ENCODE results near the gene IGSF21. TPM values are rescaled to one million over a fixed set of nuclear protein-coding genes. Genes with fewer than 3 reads are reported as not detected.

Gene IGSF21
- total RNA-seq, 1 experiment from 2014 or later: not detected

DNA sequence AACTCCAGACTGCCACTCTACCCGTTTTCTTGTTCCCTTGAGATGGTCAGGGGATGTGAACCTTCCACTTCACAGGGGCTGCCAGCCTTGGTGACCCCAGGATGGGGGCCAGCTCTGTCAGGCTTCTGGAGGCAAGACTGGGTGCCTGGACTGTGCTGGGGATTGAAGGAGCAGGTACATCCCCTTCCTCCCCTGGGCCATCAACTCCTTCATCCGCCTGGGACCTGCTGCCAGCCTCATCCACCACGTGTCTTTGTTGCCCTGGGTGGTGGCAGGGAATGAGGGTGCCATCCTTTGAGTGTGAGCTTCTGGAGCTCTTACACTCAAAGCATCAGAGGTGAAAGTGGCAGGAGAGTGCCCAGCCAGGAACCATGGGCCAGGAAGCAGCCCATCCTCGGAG, 139.6 kb downstream of the IGSF21 start:
- BruUV-seq (replicated peaks): no TSS peak
- Mint-ChIP-seq H3K4me1 (ENCODE audit: insufficient read depth, unreplicated experiment) (no peaks in the 10 kb centered on the region), H3K36me3 (ENCODE audit: insufficient read depth, unreplicated experiment) (no peaks in the 10 kb centered on the region), H3K27me3 (ENCODE audit: insufficient read depth, unreplicated experiment) (peaks cover 38% of the 10 kb centered on the region), H3K27ac (ENCODE audit: low read depth, unreplicated experiment) (no peak overlapping the region), H3K9me3 (ENCODE audit: unreplicated experiment) (peaks cover 8% of the 10 kb centered on the region), H3K4me3 (ENCODE audit: unreplicated experiment) (no peak overlapping the region)
- intact Hi-C loops (cut with micrococcal nuclease): no loop called here
- TF ChIP-seq, protein P1, sequence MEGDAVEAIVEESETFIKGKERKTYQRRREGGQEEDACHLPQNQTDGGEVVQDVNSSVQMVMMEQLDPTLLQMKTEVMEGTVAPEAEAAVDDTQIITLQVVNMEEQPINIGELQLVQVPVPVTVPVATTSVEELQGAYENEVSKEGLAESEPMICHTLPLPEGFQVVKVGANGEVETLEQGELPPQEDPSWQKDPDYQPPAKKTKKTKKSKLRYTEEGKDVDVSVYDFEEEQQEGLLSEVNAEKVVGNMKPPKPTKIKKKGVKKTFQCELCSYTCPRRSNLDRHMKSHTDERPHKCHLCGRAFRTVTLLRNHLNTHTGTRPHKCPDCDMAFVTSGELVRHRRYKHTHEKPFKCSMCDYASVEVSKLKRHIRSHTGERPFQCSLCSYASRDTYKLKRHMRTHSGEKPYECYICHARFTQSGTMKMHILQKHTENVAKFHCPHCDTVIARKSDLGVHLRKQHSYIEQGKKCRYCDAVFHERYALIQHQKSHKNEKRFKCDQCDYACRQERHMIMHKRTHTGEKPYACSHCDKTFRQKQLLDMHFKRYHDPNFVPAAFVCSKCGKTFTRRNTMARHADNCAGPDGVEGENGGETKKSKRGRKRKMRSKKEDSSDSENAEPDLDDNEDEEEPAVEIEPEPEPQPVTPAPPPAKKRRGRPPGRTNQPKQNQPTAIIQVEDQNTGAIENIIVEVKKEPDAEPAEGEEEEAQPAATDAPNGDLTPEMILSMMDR (IDR thresholded peaks at IDR 0.05; ENCODE audit: unreplicated experiment): no peak
- no peak for DNase-seq (ENCODE audit: unreplicated experiment)
- POLR2A ChIA-PET: no interaction called here
- CTCF ChIA-PET: interaction anchor here (0.7 to 1.4 kb wide), 2 partner anchors 62 to 586 kb away, joined by 3 read pairs; no protein-coding TSS in a partner anchor

DNA sequence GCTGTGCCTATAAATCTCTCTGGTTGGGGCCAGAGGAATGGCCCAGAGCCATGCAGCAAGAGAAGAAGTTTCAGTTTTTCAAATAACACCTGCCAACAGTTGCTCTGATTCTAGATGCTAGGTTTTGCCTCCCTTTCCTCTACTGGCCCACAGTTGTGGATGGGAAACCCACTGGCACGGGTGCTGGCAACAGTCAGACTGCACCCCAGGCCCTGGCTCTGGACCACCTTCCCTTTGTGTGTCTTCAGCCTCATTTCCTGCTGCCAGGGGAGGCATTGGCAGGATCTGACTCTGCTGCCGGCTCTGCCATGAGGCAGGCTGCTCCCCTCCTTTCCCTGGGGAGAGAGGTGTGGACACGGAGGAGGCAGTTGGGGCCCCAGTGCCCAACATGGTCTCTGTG, 142.0 kb downstream of the IGSF21 start:
- H3K27ac Mint-ChIP-seq (ENCODE audit: low read depth, unreplicated experiment): no peak overlapping the region
- H3K9me3 Mint-ChIP-seq (ENCODE audit: unreplicated experiment): peaks cover 8% of the 10 kb centered on the region
- no peaks in the 10 kb centered on the region for H3K36me3 Mint-ChIP-seq (ENCODE audit: insufficient read depth, unreplicated experiment)
- CTCF ChIA-PET: no interaction called here
- TF ChIP-seq, protein P1 (IDR thresholded peaks at IDR 0.05; ENCODE audit: unreplicated experiment): no peak
- DNase-seq (ENCODE audit: unreplicated experiment): no peak
- BruUV-seq (replicated peaks): no TSS peak
- intact Hi-C loops (cut with micrococcal nuclease): no loop called here
- POLR2A ChIA-PET: no interaction called here
- H3K27me3 Mint-ChIP-seq (ENCODE audit: insufficient read depth, unreplicated experiment): peaks cover 24% of the 10 kb centered on the region
- no peak overlapping the region for H3K4me3 Mint-ChIP-seq (ENCODE audit: unreplicated experiment)
- H3K4me1 Mint-ChIP-seq (ENCODE audit: insufficient read depth, unreplicated experiment): no peaks in the 10 kb centered on the region

DNA sequence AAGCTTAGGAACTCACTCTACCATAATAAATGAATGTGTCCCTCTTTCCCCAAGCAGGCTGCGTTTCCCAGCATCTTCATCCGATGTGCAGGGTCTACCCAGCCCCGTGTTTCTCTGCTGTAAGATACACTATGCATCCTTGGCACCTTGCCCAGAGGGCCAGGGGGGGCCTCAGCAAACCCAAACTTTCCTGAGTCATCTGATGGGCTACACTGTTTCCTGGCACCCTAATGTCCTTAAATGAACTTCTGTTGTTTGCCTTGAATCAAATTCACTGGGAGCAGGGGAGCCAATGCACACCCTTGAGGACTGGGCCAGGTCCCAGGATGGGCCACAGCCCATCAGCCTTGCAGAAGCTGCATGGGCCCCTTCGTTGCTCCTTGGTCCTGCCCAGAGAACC, 145.5 kb downstream of the IGSF21 start:
- no peaks in the 10 kb centered on the region for H3K4me1 Mint-ChIP-seq (ENCODE audit: insufficient read depth, unreplicated experiment)
- TF ChIP-seq, protein P1 (IDR thresholded peaks at IDR 0.05; ENCODE audit: unreplicated experiment): no peak
- DNase-seq (ENCODE audit: unreplicated experiment): no peak
- peaks cover 24% of the 10 kb centered on the region for H3K27me3 Mint-ChIP-seq (ENCODE audit: insufficient read depth, unreplicated experiment)
- H3K9me3 Mint-ChIP-seq (ENCODE audit: unreplicated experiment): peaks cover 18% of the 10 kb centered on the region
- H3K27ac Mint-ChIP-seq (ENCODE audit: low read depth, unreplicated experiment): no peak overlapping the region
- H3K4me3 Mint-ChIP-seq (ENCODE audit: unreplicated experiment): no peak overlapping the region
- H3K36me3 Mint-ChIP-seq (ENCODE audit: insufficient read depth, unreplicated experiment): no peaks in the 10 kb centered on the region
- intact Hi-C loops (cut with micrococcal nuclease): no loop called here
- ChIA-PET CTCF (no interaction called here), POLR2A (no interaction called here)
- BruUV-seq (replicated peaks): no TSS peak

DNA sequence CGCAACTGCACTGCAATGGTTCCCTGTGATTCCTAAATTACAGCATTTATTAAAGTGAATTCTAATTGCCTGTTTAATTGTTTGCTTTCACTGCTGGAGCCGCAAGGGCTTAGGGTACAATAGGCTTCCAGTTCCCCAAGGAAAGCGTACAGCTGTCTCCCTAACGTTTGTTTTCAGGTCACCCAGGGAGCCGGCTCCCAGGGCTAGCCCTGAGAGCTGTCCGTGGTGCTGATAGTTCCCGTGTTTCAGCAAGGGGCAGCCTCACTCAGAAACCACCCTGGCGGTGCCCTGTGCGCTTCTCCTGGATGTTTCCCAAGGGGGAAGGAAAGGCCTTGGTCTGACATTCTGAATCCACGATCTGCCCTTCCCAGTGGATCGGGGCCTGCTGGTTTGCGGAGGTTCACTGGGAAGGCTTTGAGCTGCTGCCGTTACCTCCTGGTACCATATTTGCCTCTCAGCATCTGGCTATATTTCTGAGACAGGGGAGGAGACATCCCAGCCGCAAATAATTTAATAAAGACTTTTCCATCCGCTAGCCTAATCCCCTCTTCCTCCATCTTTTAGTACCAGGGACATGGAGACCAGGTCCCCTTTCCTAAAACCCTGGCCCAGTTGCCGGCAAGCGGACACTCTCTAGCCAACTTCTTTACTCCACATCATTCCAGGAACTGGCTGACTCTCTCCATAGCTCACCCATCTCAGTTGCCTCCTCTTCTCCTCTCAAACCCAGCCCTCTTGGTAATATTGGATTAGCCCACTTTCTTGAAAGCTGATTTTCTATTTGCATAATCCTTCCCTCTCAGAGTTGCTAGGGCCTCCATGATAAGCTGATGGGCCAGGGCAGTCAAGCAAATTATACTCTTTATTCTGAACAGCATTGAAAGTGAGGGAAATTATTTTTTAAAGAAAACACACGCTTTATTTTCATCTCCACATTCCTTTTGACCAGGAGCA, 149.0 kb downstream of the IGSF21 start:
- ChIA-PET CTCF (no interaction called here), POLR2A (interaction anchor here (0.7 to 0.9 kb wide), 2 partner anchors 12 to 90 kb away, joined by 3 read pairs; no protein-coding TSS in a partner anchor)
- Mint-ChIP-seq H3K27me3 (ENCODE audit: insufficient read depth, unreplicated experiment) (peaks cover 4% of the 10 kb centered on the region), H3K27ac (ENCODE audit: low read depth, unreplicated experiment) (no peak overlapping the region), H3K9me3 (ENCODE audit: unreplicated experiment) (peaks cover 21% of the 10 kb centered on the region), H3K4me3 (ENCODE audit: unreplicated experiment) (no peak overlapping the region), H3K36me3 (ENCODE audit: insufficient read depth, unreplicated experiment) (no peaks in the 10 kb centered on the region), H3K4me1 (ENCODE audit: insufficient read depth, unreplicated experiment) (no peaks in the 10 kb centered on the region)
- TF ChIP-seq, protein P1 (IDR thresholded peaks at IDR 0.05; ENCODE audit: unreplicated experiment): no peak
- DNase-seq (ENCODE audit: unreplicated experiment): peak; percentile 56
- intact Hi-C loops (cut with micrococcal nuclease): no loop called here
- BruUV-seq (replicated peaks): no TSS peak
